MCF 10A (cell line): ENCODE measurements around the gene INTS7. TPM values are rescaled to one million over a fixed set of nuclear protein-coding genes. Genes with fewer than 3 reads are reported as not detected.

Experiments
- BruUV-seq: library from RNA; stranded (reverse); fragments of 400-500 nt; replicated peaks from 2 replicates; lab custom pipeline; 2021; lab: Mats Ljungman, UMichigan
- CTCF ChIA-PET: fragments of 300-600 bp; sonication (Branson Sonifier 250); formaldehyde crosslinking; extraction: SDS; loops from one replicate; lab custom pipeline; 2021; ENCODE audit warnings: antibody characterized with exemption, inconsistent platforms; lab: Yijun Ruan, JAX
- POLR2A ChIA-PET: fragments of 300-600, 350-650 bp; sonication (Branson Sonifier 250); formaldehyde crosslinking; extraction: SDS; loops from one replicate; lab custom pipeline; 2020; ENCODE audit warnings: antibody characterized with exemption, inconsistent platforms; lab: Yijun Ruan, JAX
- DNase-seq: peaks from one replicate; pipeline ENCODE4 v3.0.0-alpha.2; 2018; ENCODE audit not compliant: unreplicated experiment
- H3K27ac Mint-ChIP-seq: one replicate; pipeline ENCODE4 v1.8.0; 2022; ENCODE audit warnings: mild to moderate bottlenecking, low read depth, mixed read lengths; ENCODE audit not compliant: unreplicated experiment
- H3K27me3 Mint-ChIP-seq: one replicate; pipeline ENCODE4 v1.8.0; 2022; ENCODE audit warnings: mixed read lengths; ENCODE audit not compliant: insufficient read depth, unreplicated experiment
- H3K36me3 Mint-ChIP-seq: one replicate; pipeline ENCODE4 v1.8.0; 2022; ENCODE audit warnings: mild to moderate bottlenecking, moderate library complexity, mixed read lengths; ENCODE audit not compliant: insufficient read depth, unreplicated experiment
- H3K4me1 Mint-ChIP-seq: one replicate; pipeline ENCODE4 v1.8.0; 2022; ENCODE audit warnings: mixed read lengths; ENCODE audit not compliant: insufficient read depth, unreplicated experiment
- H3K4me3 Mint-ChIP-seq: one replicate; pipeline ENCODE4 v1.8.0; 2022; ENCODE audit warnings: mild to moderate bottlenecking, moderate library complexity, mixed read lengths; ENCODE audit not compliant: unreplicated experiment
- H3K9me3 Mint-ChIP-seq: one replicate; pipeline ENCODE4 v1.8.0; 2022; ENCODE audit warnings: mixed read lengths; ENCODE audit not compliant: unreplicated experiment
- intact Hi-C: fragments of 100-400 bp; cut with micrococcal nuclease; formaldehyde crosslinking; loops from 2 replicates; pipeline ENCODE4 v1.14.1; 2022
- total RNA-seq: library from RNA; stranded (reverse); gene quantifications from 2 replicates; pipeline ENCODE4 v1.2.3, GENCODE V29; 2022
- TF ChIP-seq, protein P1 (sequence below): fragments of 200-600 bp; IDR thresholded peaks from one replicate; pipeline ENCODE4 v1.8.0; 2022; ENCODE audit warnings: antibody characterized with exemption, mild to moderate bottlenecking; ENCODE audit not compliant: unreplicated experiment

The INTS7 gene
- total RNA-seq, 1 experiment from 2014 or later: 62.3 TPM

GRCh38 chr1:211928290-211928801, 107.0 kb downstream of the INTS7 start:
- intact Hi-C loops: loop anchor here (5.0 kb wide), 1 partner anchor 96 kb away; the partner anchor contains the start of gene LPGAT1
- peaks cover 5% of the 10 kb centered on the region for H3K36me3 Mint-ChIP-seq
- CTCF ChIA-PET: interaction anchor here (0.6 to 10.5 kb wide), 8 partner anchors 10 to 528 kb away, joined by 3 to 127 read pairs (median 3); no protein-coding TSS in a partner anchor
- H3K4me1 Mint-ChIP-seq: peaks cover 21% of the 10 kb centered on the region
- no TSS peak for BruUV-seq
- H3K27me3 Mint-ChIP-seq: no peaks in the 10 kb centered on the region
- no peaks in the 10 kb centered on the region for H3K9me3 Mint-ChIP-seq
- no peak overlapping the region for H3K4me3 Mint-ChIP-seq
- H3K27ac Mint-ChIP-seq: peak overlapping the region; percentile 95
- POLR2A ChIA-PET: interaction anchor here (0.5 to 5.3 kb wide), 25 partner anchors 8 to 1552 kb away, joined by 3 to 54 read pairs (median 5); partner anchors contain the start of genes ATF3, DTL and INTS7
- peak; percentile 73 for DNase-seq
- TF ChIP-seq, protein P1, sequence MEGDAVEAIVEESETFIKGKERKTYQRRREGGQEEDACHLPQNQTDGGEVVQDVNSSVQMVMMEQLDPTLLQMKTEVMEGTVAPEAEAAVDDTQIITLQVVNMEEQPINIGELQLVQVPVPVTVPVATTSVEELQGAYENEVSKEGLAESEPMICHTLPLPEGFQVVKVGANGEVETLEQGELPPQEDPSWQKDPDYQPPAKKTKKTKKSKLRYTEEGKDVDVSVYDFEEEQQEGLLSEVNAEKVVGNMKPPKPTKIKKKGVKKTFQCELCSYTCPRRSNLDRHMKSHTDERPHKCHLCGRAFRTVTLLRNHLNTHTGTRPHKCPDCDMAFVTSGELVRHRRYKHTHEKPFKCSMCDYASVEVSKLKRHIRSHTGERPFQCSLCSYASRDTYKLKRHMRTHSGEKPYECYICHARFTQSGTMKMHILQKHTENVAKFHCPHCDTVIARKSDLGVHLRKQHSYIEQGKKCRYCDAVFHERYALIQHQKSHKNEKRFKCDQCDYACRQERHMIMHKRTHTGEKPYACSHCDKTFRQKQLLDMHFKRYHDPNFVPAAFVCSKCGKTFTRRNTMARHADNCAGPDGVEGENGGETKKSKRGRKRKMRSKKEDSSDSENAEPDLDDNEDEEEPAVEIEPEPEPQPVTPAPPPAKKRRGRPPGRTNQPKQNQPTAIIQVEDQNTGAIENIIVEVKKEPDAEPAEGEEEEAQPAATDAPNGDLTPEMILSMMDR: no peak

- ChIA-PET POLR2A (interaction anchor here (0.9 to 1.7 kb wide), 10 partner anchors 10 to 219 kb away, joined by 3 to 8 read pairs (median 4); partner anchors contain the start of genes DTL and INTS7), CTCF (interaction anchor here (0.6 to 2.9 kb wide), 12 partner anchors 9 to 504 kb away, joined by 3 to 25 read pairs (median 4); no protein-coding TSS in a partner anchor)
- DNase-seq: peak; percentile 65
- Mint-ChIP-seq H3K9me3 (no peaks in the 10 kb centered on the region), H3K4me1 (peaks cover 29% of the 10 kb centered on the region), H3K27me3 (no peaks in the 10 kb centered on the region), H3K27ac (no peak overlapping the region), H3K36me3 (peaks cover 5% of the 10 kb centered on the region), H3K4me3 (no peak overlapping the region)
- intact Hi-C loops: loop anchor here (5.0 kb wide), 1 partner anchor 93 kb away; the partner anchor contains the start of gene LPGAT1
- TF ChIP-seq, protein P1: no peak
- BruUV-seq: no TSS peak
Measured at GRCh38 chr1:211925016-211925415, 110.3 kb downstream of the INTS7 start.

DNA sequence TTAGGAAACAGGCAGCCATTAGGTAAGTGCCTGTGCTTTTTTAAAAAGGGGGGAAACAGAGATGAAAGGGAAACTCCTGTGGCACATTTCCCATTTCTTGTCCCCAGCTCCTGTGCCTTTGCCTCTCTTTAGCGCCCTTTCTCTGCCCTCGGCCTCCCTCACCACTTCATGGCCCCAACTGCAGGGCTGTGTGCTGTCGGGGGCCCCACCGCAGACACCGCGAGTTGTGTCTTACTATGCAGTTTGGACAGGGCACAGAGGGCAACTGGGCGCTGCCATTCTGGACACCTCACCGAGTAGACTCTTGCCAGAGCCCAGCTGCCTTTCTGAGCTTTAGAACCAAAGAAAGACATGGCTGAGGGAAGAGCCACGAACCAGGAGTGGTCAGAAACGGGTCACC, 111.1 kb downstream of the INTS7 start:
- CTCF ChIA-PET: interaction anchor here (0.6 to 2.9 kb wide), 10 partner anchors 9 to 505 kb away, joined by 3 to 25 read pairs (median 4); no protein-coding TSS in a partner anchor
- no TSS peak for BruUV-seq
- Mint-ChIP-seq H3K27me3 (no peaks in the 10 kb centered on the region), H3K4me3 (no peak overlapping the region), H3K36me3 (peaks cover 3% of the 10 kb centered on the region), H3K4me1 (peaks cover 25% of the 10 kb centered on the region), H3K9me3 (no peaks in the 10 kb centered on the region), H3K27ac (no peak overlapping the region)
- intact Hi-C loops: no loop called here
- TF ChIP-seq, protein P1: no peak
- no peak for DNase-seq
- POLR2A ChIA-PET: interaction anchor here (0.6 to 1.7 kb wide), 10 partner anchors 10 to 666 kb away, joined by 3 to 8 read pairs (median 5); partner anchors contain the start of genes DTL and INTS7

DNA sequence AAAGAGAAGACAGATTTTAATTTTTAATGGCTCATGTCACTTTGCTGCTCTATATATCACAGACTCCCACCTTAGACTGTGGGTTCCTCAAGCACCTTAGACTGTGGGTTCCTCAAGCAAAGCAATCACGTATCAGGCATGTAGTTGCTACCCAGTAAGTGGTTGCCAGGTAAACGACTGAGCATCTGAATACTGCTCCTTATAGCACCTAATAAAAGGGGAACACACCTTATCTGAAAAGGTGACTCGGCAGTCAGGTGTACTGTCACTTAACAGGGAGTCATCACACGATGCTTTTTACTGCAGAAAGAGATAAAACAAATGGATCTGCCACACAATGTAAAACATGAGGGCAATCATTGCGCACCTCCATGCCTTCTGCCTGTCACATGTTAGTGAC, 112.3 kb downstream of the INTS7 start:
- H3K27me3 Mint-ChIP-seq: no peaks in the 10 kb centered on the region
- intact Hi-C loops: no loop called here
- ChIA-PET POLR2A (interaction anchor here (1.0 kb wide), 1 partner anchor 22 kb away, joined by 6 read pairs; no protein-coding TSS in a partner anchor), CTCF (interaction anchor here (2.2 to 2.9 kb wide), 2 partner anchors 22 to 225 kb away, joined by 7 to 25 read pairs; no protein-coding TSS in a partner anchor)
- TF ChIP-seq, protein P1: no peak
- BruUV-seq: no TSS peak
- no peak overlapping the region for H3K4me3 Mint-ChIP-seq
- peaks cover 23% of the 10 kb centered on the region for H3K4me1 Mint-ChIP-seq
- H3K9me3 Mint-ChIP-seq: no peaks in the 10 kb centered on the region
- H3K27ac Mint-ChIP-seq: no peak overlapping the region
- DNase-seq: no peak
- no peaks in the 10 kb centered on the region for H3K36me3 Mint-ChIP-seq
